Stomach (tissue), 4 donors: ENCODE data around the gene STIM2.

Source experiments
- POLR2A ChIP-seq, 4 donors: fragments of 450-650 bp; IDR thresholded peaks; one replicate each; pipeline ENCODE4 v1.6.1; 2016; ENCODE audit warnings: antibody characterized with exemption in 4 of 4, control low read depth in 2 of 4, mild to moderate bottlenecking in 1 of 4, moderate library complexity in 1 of 4
- TF ChIP-seq, protein P1 (sequence below), 7 experiments: fragments of 450-650 bp in 4 of 7; fragments of 200-600 bp in 3 of 7; sonication (generic) in 3 of 7; IDR thresholded peaks; one replicate each; pipeline ENCODE4 v1.5.1; 2016 to 2019; ENCODE audit warnings: antibody characterized with exemption in 7 of 7, control low read depth in 2 of 7, mild to moderate bottlenecking in 1 of 7

GRCh38 chr4:26930964-26931363 is 70.3 kb downstream of the STIM2 start:
- TF ChIP-seq, protein P1, sequence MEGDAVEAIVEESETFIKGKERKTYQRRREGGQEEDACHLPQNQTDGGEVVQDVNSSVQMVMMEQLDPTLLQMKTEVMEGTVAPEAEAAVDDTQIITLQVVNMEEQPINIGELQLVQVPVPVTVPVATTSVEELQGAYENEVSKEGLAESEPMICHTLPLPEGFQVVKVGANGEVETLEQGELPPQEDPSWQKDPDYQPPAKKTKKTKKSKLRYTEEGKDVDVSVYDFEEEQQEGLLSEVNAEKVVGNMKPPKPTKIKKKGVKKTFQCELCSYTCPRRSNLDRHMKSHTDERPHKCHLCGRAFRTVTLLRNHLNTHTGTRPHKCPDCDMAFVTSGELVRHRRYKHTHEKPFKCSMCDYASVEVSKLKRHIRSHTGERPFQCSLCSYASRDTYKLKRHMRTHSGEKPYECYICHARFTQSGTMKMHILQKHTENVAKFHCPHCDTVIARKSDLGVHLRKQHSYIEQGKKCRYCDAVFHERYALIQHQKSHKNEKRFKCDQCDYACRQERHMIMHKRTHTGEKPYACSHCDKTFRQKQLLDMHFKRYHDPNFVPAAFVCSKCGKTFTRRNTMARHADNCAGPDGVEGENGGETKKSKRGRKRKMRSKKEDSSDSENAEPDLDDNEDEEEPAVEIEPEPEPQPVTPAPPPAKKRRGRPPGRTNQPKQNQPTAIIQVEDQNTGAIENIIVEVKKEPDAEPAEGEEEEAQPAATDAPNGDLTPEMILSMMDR (IDR thresholded peaks at IDR 0.05), result no peak
- no peak for TF ChIP-seq POLR2A (IDR thresholded peaks at IDR 0.05)
